GM18502 (cell line): ENCODE data around the gene LSAMP.
A peak's percentile ranks its signal among the peaks of the same experiment; 100 is the strongest.

Source experiments
- ATAC-seq: cut with Tn5 transposase; IDR thresholded peaks from one replicate; pipeline ENCODE4 v1.9.1; 2021; ENCODE audit warnings: mild to moderate bottlenecking; ENCODE audit not compliant: unreplicated experiment, poor library complexity

The LSAMP gene

GRCh38 chr3:116301422-116301821 lies 143.9 kb downstream of the LSAMP start:
- no peak for ATAC-seq

- ATAC-seq: no peak
Measured at GRCh38 chr3:116300226-116300625, 145.1 kb downstream of the LSAMP start.

- no peak for ATAC-seq
Measured at GRCh38 chr3:116299646-116300081, 145.6 kb downstream of the LSAMP start.

GRCh38 chr3:116298151-116298550 lies 147.1 kb downstream of the LSAMP start:
- ATAC-seq: no peak

GRCh38 chr3:116291141-116291540 lies 154.1 kb downstream of the LSAMP start:
- no peak for ATAC-seq

- ATAC-seq: no peak
Measured at GRCh38 chr3:116288485-116288884, 156.8 kb downstream of the LSAMP start.

GRCh38 chr3:116285781-116286421 lies 159.4 kb downstream of the LSAMP start:
- no peak for ATAC-seq

GRCh38 chr3:116281313-116282143 lies 163.8 kb downstream of the LSAMP start:
- peak; percentile 61 for ATAC-seq

- no peak for ATAC-seq
Measured at GRCh38 chr3:116280130-116280740, 165.1 kb downstream of the LSAMP start.

GRCh38 chr3:116276675-116277074 lies 168.6 kb downstream of the LSAMP start:
- no peak for ATAC-seq

- no peak for ATAC-seq
Measured at GRCh38 chr3:116270056-116270455, 175.2 kb downstream of the LSAMP start.

GRCh38 chr3:116267116-116267515 lies 178.2 kb downstream of the LSAMP start:
- no peak for ATAC-seq

GRCh38 chr3:116265976-116266584 lies 179.2 kb downstream of the LSAMP start:
- no peak for ATAC-seq

GRCh38 chr3:116265320-116265695 lies 180.0 kb downstream of the LSAMP start:
- ATAC-seq: no peak

GRCh38 chr3:116264546-116265319 lies 180.6 kb downstream of the LSAMP start:
- no peak for ATAC-seq

GRCh38 chr3:116263842-116264545 lies 181.3 kb downstream of the LSAMP start:
- ATAC-seq: no peak

- no peak for ATAC-seq
Measured at GRCh38 chr3:116260491-116260890, 184.8 kb downstream of the LSAMP start.

GRCh38 chr3:116259984-116260383 lies 185.3 kb downstream of the LSAMP start:
- no peak for ATAC-seq

- no peak for ATAC-seq
Measured at GRCh38 chr3:116256843-116257485, 188.3 kb downstream of the LSAMP start.
